Anterior cingulate cortex (tissue), 58 donors: Measurements from ENCODE around the gene BNIP3.

Experiments
- DNase-seq, 58 donors: peaks; one replicate each; lab custom pipeline; 2025; lab: John Stamatoyannopoulos, UW

BNIP3 gene

GRCh38 chr10:131981429-131982184 is at the start of gene BNIP3:
Gene BNIP3 (minus strand): TSS chr10:131981923. CDS start chr10:131981806, 117 bp downstream.
- DNase-seq, result peak; percentile 44 to 95 (median 88)

GRCh38 chr10:132030898-132031463 is 49.3 kb upstream of the BNIP3 start:
- DNase-seq, result peak in 1 of 58 donors; percentile 9

GRCh38 chr10:132028706-132029105 is 47.0 kb upstream of the BNIP3 start:
- no peak for DNase-seq

- no peak for DNase-seq
These were observed 45.8 kb upstream of the BNIP3 start for GRCh38 chr10:132027423-132027983.

GRCh38 chr10:132023092-132023811 is 41.5 kb upstream of the BNIP3 start:
- peak in 55 of 58 donors; percentile 23 to 87 (median 67) for DNase-seq

- DNase-seq, result no peak
These were observed 40.5 kb upstream of the BNIP3 start for GRCh38 chr10:132022241-132022640.

GRCh38 chr10:132021504-132022143 is 39.9 kb upstream of the BNIP3 start:
- no peak for DNase-seq

GRCh38 chr10:132021046-132021445 is 39.3 kb upstream of the BNIP3 start:
- no peak for DNase-seq

GRCh38 chr10:132020456-132020855 is 38.7 kb upstream of the BNIP3 start:
- DNase-seq, result no peak

- no peak for DNase-seq
These were observed 37.6 kb upstream of the BNIP3 start for GRCh38 chr10:132019366-132019765.

GRCh38 chr10:132018446-132018845 is 36.7 kb upstream of the BNIP3 start:
- no peak for DNase-seq

GRCh38 chr10:132016514-132016913 is 34.8 kb upstream of the BNIP3 start:
- no peak for DNase-seq

GRCh38 chr10:132011445-132011844 is 29.7 kb upstream of the BNIP3 start:
- DNase-seq, result no peak

- no peak for DNase-seq
These were observed 29.3 kb upstream of the BNIP3 start for GRCh38 chr10:132011024-132011423.

- no peak for DNase-seq
These were observed 28.8 kb upstream of the BNIP3 start for GRCh38 chr10:132010483-132010882.

GRCh38 chr10:132009575-132009974 is 27.9 kb upstream of the BNIP3 start:
- no peak for DNase-seq

GRCh38 chr10:132007681-132008080 is 26.0 kb upstream of the BNIP3 start:
- DNase-seq, result no peak

GRCh38 chr10:132006966-132007365 is 25.2 kb upstream of the BNIP3 start:
- DNase-seq, result no peak

- no peak for DNase-seq
These were observed 23.4 kb upstream of the BNIP3 start for GRCh38 chr10:132005147-132005546.

GRCh38 chr10:132004052-132004451 is 22.3 kb upstream of the BNIP3 start:
- no peak for DNase-seq
